ENCODE data around the gene MRPL34. TPM values are rescaled to one million over a fixed set of nuclear protein-coding genes. Genes with fewer than 3 reads are reported as not detected.

The MRPL34 gene
- total RNA-seq, 2 donors from 2014 or later, result 127 to 184 TPM

- Histone ChIP-seq H3K27me3 (no peaks in the 10 kb centered on the region), H3K9me3 (no peaks in the 10 kb centered on the region), H3K4me1 (peaks cover 18% of the 10 kb centered on the region), H3K27ac (no peak overlapping the region), H3K4me3 (no peak overlapping the region), H3K36me3 (no peaks in the 10 kb centered on the region), H3K9ac (ENCODE audit: low read depth in 2 of 2, low read length in 2 of 2) (no peak overlapping the region)
- intact Hi-C loops (cut with DNase I), result no loop called here
- no peak for DNase-seq
- TF ChIP-seq CTCF (IDR thresholded peaks at IDR 0.05), result no peak
These were observed 2.3 kb downstream of the MRPL34 start for GRCh38 chr19:17307876-17308377.

- H3K9ac ChIP-seq (ENCODE audit: low read depth in 2 of 2, low read length in 2 of 2), result peak within 1 kb of the TSS; percentile 73 to 94
- DNase-seq, result peak; percentile 99
- no peaks in the 10 kb centered on the region for H3K36me3 ChIP-seq
- peak within 1 kb of the TSS; percentile 60 for H3K27ac ChIP-seq
- H3K9me3 ChIP-seq, result no peaks in the 10 kb centered on the region
- peaks cover 14% of the 10 kb centered on the region for H3K4me1 ChIP-seq
- intact Hi-C loops (cut with DNase I), result no loop called here
- no peak for TF ChIP-seq CTCF (IDR thresholded peaks at IDR 0.05)
- peak within 1 kb of the TSS; percentile 74 for H3K4me3 ChIP-seq
- no peaks in the 10 kb centered on the region for H3K27me3 ChIP-seq
These were observed 3.7 kb downstream of the MRPL34 start, which contains the start of gene DDA1 for GRCh38 chr19:17309198-17309964. Gene DDA1 (plus strand): TSS chr19:17309563. CDS start chr19:17309655, 92 bp downstream.

GRCh38 chr19:17309965-17310461 is 4.3 kb downstream of the MRPL34 start:
- peak overlapping the region; percentile 74 for H3K4me3 ChIP-seq
- H3K27ac ChIP-seq, result peak overlapping the region; percentile 60
- H3K9me3 ChIP-seq, result no peaks in the 10 kb centered on the region
- intact Hi-C loops (cut with DNase I), result no loop called here
- peaks cover 12% of the 10 kb centered on the region for H3K4me1 ChIP-seq
- no peak for DNase-seq
- H3K36me3 ChIP-seq, result peaks cover 4% of the 10 kb centered on the region
- no peaks in the 10 kb centered on the region for H3K27me3 ChIP-seq
- TF ChIP-seq CTCF (IDR thresholded peaks at IDR 0.05), result no peak
- H3K9ac ChIP-seq (ENCODE audit: low read depth in 2 of 2, low read length in 2 of 2), result peak overlapping the region; percentile 73 to 94

GRCh38 chr19:17311455-17312188 is 6.0 kb downstream of the MRPL34 start:
- no peak for DNase-seq
- no peak overlapping the region for H3K27ac ChIP-seq
- peaks cover 9% of the 10 kb centered on the region for H3K4me1 ChIP-seq
- H3K9ac ChIP-seq (ENCODE audit: low read depth in 2 of 2, low read length in 2 of 2), result no peak overlapping the region
- no peaks in the 10 kb centered on the region for H3K9me3 ChIP-seq
- no peaks in the 10 kb centered on the region for H3K27me3 ChIP-seq
- peaks cover 4% of the 10 kb centered on the region for H3K36me3 ChIP-seq
- TF ChIP-seq CTCF (IDR thresholded peaks at IDR 0.05), result no peak
- intact Hi-C loops (cut with DNase I), result no loop called here
- H3K4me3 ChIP-seq, result no peak overlapping the region
